GM19351 (cell line): ENCODE measurements around the gene HTRA1.

Experiments
- ATAC-seq: cut with Tn5 transposase; IDR thresholded peaks from one replicate; pipeline ENCODE4 v1.9.1; 2021; ENCODE audit warnings: mild to moderate bottlenecking, moderate library complexity; ENCODE audit not compliant: unreplicated experiment

The HTRA1 gene

DNA sequence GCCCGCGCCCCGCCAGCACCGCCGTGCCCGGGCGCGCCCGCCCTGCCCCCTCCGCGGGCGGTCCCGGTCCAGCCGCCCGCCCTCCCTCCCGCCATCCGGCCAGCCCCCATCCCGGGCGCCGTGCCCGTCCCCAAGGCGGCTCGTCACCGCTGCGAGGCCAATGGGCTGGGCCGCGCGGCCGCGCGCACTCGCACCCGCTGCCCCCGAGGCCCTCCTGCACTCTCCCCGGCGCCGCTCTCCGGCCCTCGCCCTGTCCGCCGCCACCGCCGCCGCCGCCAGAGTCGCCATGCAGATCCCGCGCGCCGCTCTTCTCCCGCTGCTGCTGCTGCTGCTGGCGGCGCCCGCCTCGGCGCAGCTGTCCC is at the start of gene HTRA1:
Gene HTRA1, plus strand, starts transcription at position 187 of the 362 bp plus-strand sequence. Its CDS starts 100 bp downstream, at position 287.
- ATAC-seq: no peak

- ATAC-seq: no peak
These were observed 48.0 kb upstream of the HTRA1 start for GRCh38 chr10:122413327-122413726.

DNA sequence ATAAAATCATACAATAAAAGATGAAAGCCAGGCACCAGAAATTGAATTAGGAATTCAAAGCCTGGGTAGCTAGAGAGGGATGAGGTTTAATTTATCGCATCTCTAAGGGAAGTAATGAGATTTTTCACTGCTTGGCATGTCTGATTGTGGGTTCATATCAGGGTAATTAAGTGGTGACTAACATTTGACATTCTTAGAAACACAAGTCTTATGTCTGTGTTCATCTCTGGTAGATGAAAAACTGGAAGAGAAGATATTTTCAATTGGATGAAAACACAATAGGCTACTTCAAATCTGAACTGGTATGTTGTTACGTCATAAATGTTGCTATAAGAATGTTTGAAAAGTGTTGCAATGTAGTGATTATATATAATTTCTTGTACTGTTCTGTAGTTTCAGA is 43.7 kb upstream of the HTRA1 start:
- no peak for ATAC-seq

GRCh38 chr10:122419016-122419415 is 42.3 kb upstream of the HTRA1 start:
- no peak for ATAC-seq

DNA sequence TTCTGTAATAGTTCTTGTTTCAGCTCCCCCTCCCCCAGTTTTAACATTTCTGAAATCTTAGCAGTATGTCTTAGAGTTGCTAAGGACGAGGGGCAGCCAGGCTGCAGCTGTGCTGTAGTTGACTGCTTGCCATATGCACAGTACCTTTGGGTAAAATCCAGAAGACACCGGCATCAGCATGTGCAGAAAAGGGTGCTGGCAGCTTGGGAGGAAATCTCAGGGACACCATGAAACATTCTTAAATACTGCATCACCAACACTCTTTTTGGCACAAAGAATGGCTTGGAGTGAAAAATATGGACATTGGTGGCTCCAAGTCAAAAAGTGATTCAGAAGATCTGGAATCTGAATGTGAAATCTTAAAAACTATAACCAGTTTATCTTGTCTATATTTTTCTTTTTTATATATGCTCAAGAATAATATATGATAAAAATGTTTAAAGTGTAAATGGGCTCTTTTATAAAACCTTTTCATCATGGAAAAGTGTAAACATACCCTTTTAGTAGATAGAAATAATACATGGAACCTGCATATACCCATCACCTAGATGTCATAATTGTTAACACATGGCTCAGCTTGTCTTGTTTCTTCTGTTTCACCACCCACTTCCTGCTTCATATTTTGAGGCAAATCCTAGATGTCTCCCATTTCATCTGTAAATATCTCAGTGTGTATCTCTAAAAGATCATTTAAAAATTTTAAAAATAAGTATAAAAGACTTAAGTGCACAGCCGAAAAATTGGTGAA is 41.3 kb upstream of the HTRA1 start:
- ATAC-seq: no peak

- no peak for ATAC-seq
These were observed 40.7 kb upstream of the HTRA1 start for GRCh38 chr10:122420624-122421007.

- ATAC-seq: no peak
These were observed 40.2 kb upstream of the HTRA1 start for GRCh38 chr10:122421054-122421625.

DNA sequence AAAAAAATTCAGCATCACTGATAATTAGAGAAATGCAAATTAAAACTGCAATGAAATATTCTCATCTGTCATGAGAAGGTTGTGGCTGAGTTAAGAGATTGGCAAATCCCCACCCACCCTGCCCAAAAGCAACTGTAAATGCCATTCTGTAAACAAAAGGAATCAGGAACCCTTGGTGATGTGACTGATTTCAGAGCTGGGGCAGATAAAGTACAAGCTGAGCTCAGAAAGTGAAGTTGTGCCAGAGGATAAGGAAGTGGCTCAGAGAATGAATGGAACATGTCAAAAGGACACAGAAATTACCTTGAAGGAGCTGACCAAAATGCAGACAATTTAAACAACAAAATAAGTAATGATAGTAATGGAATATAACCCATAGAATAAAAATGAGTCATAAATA is 39.6 kb upstream of the HTRA1 start:
- no peak for ATAC-seq

DNA sequence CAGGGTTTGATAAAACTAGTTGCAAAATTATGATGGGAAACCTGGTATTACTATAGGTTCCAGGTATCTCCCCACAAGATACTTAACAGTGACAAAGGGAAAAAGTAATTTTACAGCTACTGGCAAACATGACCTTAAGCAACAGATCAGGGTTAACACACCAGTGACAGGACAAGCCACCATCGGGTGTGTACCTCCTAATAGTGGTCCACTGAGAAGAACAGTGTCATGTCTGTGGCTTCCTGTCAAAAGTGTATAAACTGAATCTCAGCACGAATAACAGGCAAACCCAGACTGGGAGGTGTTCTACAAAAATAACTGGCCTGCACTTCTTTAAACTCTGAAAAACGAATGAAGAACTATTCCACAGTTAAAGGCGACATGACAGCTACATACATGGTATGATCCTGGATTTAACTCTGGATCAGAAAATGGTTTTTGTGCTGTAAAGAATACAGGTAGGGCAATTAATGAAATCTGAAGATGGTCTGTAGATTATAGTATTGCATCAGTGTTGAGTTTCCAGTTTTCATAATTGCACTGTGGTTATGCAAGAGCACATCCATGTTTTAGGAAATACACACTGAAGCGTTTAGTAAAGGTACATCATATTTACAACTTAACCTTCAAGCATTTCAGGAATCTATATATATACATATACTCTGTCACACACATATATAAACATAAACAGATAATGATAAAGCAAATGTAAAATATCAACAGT is 38.9 kb upstream of the HTRA1 start:
- no peak for ATAC-seq

DNA sequence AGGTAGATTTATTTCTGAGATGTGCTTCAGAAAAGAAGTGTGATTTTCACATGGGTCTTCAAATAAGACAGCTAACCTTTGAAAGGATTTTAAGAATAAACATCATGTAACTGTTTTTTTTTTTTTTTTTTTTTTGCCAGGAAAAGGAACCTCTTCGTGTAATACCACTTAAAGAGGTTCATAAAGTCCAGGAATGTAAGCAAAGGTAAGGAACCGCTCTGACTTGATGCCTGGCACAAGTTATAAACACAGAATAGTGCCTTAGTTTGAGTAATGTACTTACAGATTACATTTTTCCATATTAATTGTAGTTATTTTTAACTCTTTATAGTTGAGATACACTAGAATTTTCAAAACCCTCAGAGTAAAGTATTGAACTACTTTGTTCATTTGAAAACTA is 37.3 kb upstream of the HTRA1 start:
- no peak for ATAC-seq

GRCh38 chr10:122426829-122427228 is 34.5 kb upstream of the HTRA1 start:
- ATAC-seq: no peak

DNA sequence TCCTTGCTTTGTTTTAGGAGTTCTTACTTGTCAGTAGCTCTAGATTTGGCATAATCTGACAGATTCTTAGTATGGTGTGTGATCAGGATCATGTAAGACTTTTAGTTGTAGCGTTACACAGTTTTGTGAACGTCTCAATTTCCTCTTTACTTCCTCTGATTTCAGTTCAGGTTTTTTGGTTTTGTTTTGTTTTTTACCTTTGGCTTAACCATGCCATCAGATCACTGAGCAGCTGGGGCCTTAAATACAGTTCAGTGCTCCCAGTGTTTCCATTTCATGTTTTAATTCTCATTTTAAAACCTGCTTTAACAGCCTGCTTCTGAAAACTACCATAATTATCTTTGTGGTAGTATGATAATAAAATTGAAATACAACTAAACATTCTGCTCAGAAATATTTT is 34.1 kb upstream of the HTRA1 start:
- ATAC-seq: no peak

DNA sequence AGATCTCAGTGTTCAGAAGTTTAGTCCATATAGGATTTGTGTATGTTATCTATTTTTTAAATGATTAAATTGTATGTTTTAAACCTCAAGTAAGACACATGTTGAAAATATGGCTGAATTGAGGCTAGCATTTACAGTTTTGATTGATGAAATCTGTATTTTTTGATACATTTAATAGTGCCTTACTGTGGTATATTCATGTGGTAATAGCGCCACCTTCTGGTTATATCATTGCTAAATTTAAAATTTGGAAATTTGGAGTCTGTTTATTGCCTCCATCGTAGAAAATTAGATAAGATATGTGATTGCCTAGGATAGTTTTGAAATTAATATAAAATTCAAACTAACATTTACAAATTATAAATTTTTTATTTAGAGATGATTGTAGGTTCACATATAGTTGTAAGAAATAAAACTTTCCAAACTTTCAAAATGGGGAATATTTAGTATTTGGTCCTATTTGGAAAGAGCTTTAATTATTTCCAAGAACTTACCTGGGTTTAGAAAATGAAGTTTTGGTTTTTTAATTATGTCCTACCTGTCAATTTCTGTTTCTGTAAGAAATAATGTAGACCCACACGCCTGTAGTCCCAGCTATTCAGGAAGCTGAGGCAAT is 26.0 kb upstream of the HTRA1 start:
- no peak for ATAC-seq

DNA sequence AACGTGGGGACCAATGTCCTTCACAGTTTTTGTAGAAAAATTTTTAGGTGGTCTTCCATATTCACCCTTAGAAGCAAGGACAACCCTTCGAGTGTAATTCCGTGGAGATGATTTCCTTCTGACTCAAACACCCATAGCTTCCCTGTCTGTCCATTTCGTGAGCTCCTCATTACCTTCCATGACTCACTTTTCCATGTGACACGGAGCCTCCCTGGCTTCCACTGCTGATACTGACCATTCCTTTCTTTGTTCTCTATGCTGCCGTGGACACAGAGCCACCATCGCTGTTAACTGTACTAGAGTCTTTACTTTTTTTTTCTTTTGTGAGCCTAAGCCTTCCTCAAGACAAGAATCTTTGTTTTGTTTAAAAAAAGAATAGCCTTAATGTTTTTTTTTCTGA is 19.4 kb upstream of the HTRA1 start:
- no peak for ATAC-seq

DNA sequence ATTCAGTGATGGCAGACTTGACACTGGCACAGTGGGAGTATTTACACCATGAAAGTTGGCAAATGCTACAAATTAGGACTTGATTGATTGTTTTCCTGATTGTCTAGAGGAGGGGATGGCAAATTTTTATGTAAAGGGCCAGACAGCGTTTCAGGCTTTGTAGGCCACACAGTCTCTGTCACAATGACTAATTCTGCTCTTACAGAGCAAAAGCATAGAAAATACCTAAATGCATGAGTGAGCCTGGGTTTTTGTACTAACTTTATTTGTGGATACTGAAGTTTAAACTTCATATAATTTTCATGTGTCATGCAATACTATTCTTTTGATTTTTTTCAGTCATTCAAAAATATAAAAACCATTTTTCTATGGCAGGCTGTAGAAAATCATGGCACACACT is 15.9 kb upstream of the HTRA1 start:
- ATAC-seq: no peak

DNA sequence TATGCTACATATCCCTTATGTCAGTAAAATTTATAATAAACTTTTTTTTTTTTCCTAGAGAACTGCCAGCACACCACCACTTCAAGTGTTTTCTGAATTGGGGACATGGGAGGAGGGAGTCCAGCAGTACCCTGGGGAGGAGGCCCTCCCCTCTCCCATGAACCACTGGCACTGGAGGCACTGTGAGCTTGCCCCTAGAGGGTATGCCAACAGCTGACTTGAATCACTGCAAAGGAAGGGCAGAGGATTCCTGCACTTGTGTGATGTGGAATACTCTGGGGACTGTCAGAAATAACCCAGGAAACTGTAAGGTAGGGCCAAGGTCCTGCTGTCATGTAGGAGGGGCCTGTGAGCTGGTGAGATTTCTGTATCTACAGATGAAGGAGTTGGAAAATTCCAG is 15.4 kb upstream of the HTRA1 start:
- no peak for ATAC-seq

- ATAC-seq: no peak
These were observed 14.5 kb upstream of the HTRA1 start for GRCh38 chr10:122446668-122447423.

GRCh38 chr10:122448600-122448999 is 12.8 kb upstream of the HTRA1 start:
- no peak for ATAC-seq

- ATAC-seq: no peak
These were observed 12.2 kb upstream of the HTRA1 start for GRCh38 chr10:122449153-122449552.

DNA sequence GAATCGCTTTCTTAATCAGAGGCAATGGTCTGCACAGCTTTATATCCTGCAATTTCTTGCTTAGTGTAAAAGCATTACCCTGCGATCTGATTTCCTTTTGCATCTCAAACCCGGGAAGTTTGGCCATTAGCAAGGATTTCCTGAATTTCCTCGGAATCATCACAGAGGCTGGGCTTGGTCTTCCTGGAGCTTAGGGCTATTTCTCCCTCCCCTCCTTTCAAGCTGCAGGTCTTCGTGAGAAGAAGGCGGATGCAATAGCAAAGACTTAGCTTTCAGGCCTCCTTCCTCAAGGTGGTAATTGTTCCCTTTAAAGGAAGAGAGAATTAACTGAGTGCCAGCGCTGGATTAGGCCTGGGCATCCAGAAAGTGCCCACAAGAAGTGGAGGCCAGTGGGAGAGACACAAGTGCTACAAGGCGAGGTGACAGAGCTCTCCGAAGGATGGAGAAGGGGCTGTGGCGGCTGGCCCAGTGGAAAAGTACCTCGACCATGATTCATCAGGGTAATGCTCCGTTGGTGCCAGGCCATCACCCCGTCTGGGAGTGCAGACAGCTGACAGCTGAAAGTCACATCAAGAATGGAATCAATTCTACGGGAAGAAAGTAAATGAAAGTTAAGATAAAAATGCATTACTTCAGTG is 10.9 kb upstream of the HTRA1 start:
- no peak for ATAC-seq

DNA sequence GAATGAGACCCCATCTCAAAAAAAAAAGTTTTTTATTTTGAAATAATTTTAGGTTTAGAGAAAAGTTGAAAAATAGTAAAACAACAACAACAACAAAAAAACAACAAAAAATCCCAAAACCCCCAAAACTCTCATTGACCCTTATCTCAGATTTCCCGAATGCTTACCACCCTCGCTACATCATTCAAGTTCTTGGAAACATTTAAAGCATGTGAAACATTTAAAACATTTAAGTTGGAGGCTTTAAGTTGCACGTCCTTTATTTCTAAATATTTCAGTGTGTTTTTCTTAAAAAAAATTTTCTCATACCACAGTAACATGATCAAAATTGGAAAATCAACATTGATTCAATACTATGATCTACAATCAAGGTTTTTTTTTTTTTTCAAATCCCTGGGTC is 7.3 kb upstream of the HTRA1 start:
- ATAC-seq: no peak
